Keratinocyte (primary cell): ENCODE measurements around the gene MERTK. TPM values are rescaled to one million over a fixed set of nuclear protein-coding genes. Genes with fewer than 3 reads are reported as not detected.
"Not testable (repeated sequence)": the region's sequence is repeated elsewhere in the genome, so short reads cannot be mapped to it uniquely, and the experiment has no call there.

Experiments used
- DNase-seq: peaks from one replicate; pipeline ENCODE4 v3.0.0-alpha.2; 2011; ENCODE audit warnings: low read depth, missing footprints, low spot score
- FAIRE-seq: peaks from 2 replicates; lab custom pipeline; 2011; peaks lifted over from hg19 to GRCh38; lab: Jason Lieb, UNC
- H2AFZ ChIP-seq: 2 replicates; pipeline ENCODE4 v1.6.0; 2012; ENCODE audit warnings: low read length, control low read depth, inconsistent platforms; ENCODE audit not compliant: control insufficient read depth
- H3K27ac ChIP-seq: 2 replicates; pipeline ENCODE4 v1.5.1; 2011; ENCODE audit warnings: low read length; ENCODE audit not compliant: control insufficient read depth, insufficient read depth
- H3K27me3 ChIP-seq: 3 replicates; pipeline ENCODE4 v1.6.0; 2011; ENCODE audit warnings: low read length; ENCODE audit not compliant: control insufficient read depth, insufficient read depth; ENCODE audit errors: extremely low read depth
- H3K36me3 ChIP-seq, 2 experiments: 2 replicates in 1 of 2; 3 replicates in 1 of 2; pipeline ENCODE4 v1.5.1; 2011; ENCODE audit warnings: low read length in 2 of 2, mild to moderate bottlenecking in 1 of 2; ENCODE audit not compliant: control insufficient read depth in 2 of 2, insufficient read depth in 2 of 2; ENCODE audit errors: extremely low read depth in 1 of 2
- H3K4me1 ChIP-seq: 3 replicates; pipeline ENCODE4 v1.5.1; 2011; ENCODE audit warnings: low read length; ENCODE audit not compliant: control insufficient read depth, insufficient read depth; ENCODE audit errors: extremely low read depth
- H3K4me2 ChIP-seq: 3 replicates; pipeline ENCODE4 v1.6.0; 2011; ENCODE audit warnings: low read depth, low read length; ENCODE audit not compliant: control insufficient read depth, insufficient read depth; ENCODE audit errors: extremely low read depth
- H3K4me3 ChIP-seq, 3 experiments: fragments of 200-600 bp in 1 of 3; sonication (generic) in 1 of 3; 2 replicates in 2 of 3; 3 replicates in 1 of 3; pipeline ENCODE4 v1.5.1; 2011 to 2016; ENCODE audit warnings: low read length in 3 of 3, mild to moderate bottlenecking in 3 of 3, control low read depth in 2 of 3, inconsistent platforms in 1 of 3, low read depth in 1 of 3, mixed read lengths in 1 of 3, mixed run types in 1 of 3, moderate library complexity in 1 of 3; ENCODE audit not compliant: control insufficient read depth in 2 of 3, insufficient read depth in 2 of 3; ENCODE audit errors: extremely low read depth in 1 of 3
- H3K79me2 ChIP-seq: 2 replicates; pipeline ENCODE4 v1.6.0; 2012; ENCODE audit warnings: low read length; ENCODE audit not compliant: control insufficient read depth, insufficient read depth
- H3K9ac ChIP-seq: 3 replicates; pipeline ENCODE4 v1.6.0; 2011; ENCODE audit warnings: low read length; ENCODE audit not compliant: control insufficient read depth, insufficient read depth; ENCODE audit errors: extremely low read depth
- H3K9me1 ChIP-seq: 3 replicates; pipeline ENCODE4 v1.6.0; 2011; ENCODE audit warnings: low read length; ENCODE audit not compliant: control insufficient read depth, insufficient read depth; ENCODE audit errors: extremely low read depth
- H3K9me3 ChIP-seq: 2 replicates; pipeline ENCODE4 v1.5.1; 2012; ENCODE audit warnings: low read depth, low read length; ENCODE audit not compliant: control insufficient read depth
- H4K20me1 ChIP-seq: 3 replicates; pipeline ENCODE4 v1.6.0; 2011; ENCODE audit warnings: low read length; ENCODE audit not compliant: control insufficient read depth, insufficient read depth; ENCODE audit errors: extremely low read depth
- dilution Hi-C: fragments of 300-500 bp; cut with MboI; formaldehyde crosslinking; loops from one replicate; pipeline ENCODE4 v1.7.0; 2020; ENCODE audit warnings: low sequenced_read_pairs; ENCODE audit not compliant: extremely low pct_ligation_motif_present
- polyA plus RNA-seq, 5 experiments: library from polyadenylated mRNA; depleted of rRNA in 3 of 5; stranded (reverse) in 3 of 5; stranded (forward) in 1 of 5; unstranded in 1 of 5; fragments of >200 nt; gene quantifications; 1 replicate in 1 of 5; 2 replicates in 3 of 5; 3 replicates in 1 of 5; pipeline versions ENCODE4 v1.2.1 to v1.2.3, GENCODE V29; 2011 to 2012; ENCODE audit warnings: missing spikeins in 2 of 5, low read depth in 1 of 5, low replicate concordance in 1 of 5

MERTK gene
- polyA plus RNA-seq, 1 donor (not counting 4 experiments of a cell fraction or from before 2014, with no cell fraction given), result 0.14 TPM

DNA sequence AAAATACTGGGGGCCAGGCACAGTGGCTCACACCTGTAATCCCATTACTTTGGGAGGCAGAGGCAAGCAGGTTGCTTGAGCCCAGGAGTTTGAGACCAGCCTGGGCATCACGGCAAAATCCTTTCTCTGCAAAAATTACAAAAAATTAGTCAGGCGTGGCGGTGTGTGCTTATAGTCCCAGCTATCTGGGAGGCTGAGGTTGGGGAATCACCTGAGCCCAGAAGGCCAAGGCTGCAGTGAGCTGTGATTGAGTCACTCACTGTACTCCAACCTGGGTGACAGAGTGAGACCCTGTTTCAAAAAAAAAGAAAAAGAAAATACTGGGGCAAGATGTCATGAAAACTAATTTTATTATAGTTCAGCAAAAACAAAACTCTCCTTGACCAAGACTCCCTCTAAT, 38.4 kb upstream of the MERTK start:
- H3K27ac ChIP-seq, H3K9me1 ChIP-seq, H3K27me3 ChIP-seq, H3K9ac ChIP-seq, H3K4me3 ChIP-seq, FAIRE-seq, H3K9me3 ChIP-seq, H3K36me3 ChIP-seq, H3K79me2 ChIP-seq, DNase-seq, dilution Hi-C loops, H3K4me2 ChIP-seq, H4K20me1 ChIP-seq, H2AFZ ChIP-seq, H3K4me1 ChIP-seq: not testable (repeated sequence)

DNA sequence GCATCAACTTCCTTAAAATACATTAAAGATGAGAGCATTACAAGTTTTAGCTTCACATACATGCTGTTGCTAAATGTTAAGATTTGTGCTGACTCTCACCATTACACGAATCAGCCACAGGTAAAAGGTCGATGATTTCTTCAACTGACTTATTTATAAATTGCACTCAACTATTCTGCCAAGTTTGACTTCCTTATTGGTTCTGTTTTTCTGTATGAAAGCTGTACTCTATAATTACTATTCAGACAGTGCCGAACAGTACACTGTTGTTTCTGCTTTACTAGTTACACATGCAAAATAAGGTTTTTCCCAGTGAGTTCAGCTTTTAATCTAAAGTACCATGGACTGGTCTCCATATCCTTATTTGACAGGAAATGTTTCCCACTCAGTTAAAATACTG, 33.3 kb upstream of the MERTK start:
- DNase-seq, H3K4me3 ChIP-seq, H3K79me2 ChIP-seq, H4K20me1 ChIP-seq, H3K27me3 ChIP-seq, H3K9me1 ChIP-seq, H3K36me3 ChIP-seq, H3K27ac ChIP-seq, H3K9ac ChIP-seq, H3K4me1 ChIP-seq, H2AFZ ChIP-seq, dilution Hi-C loops, H3K4me2 ChIP-seq, FAIRE-seq, H3K9me3 ChIP-seq: not testable (repeated sequence)

DNA sequence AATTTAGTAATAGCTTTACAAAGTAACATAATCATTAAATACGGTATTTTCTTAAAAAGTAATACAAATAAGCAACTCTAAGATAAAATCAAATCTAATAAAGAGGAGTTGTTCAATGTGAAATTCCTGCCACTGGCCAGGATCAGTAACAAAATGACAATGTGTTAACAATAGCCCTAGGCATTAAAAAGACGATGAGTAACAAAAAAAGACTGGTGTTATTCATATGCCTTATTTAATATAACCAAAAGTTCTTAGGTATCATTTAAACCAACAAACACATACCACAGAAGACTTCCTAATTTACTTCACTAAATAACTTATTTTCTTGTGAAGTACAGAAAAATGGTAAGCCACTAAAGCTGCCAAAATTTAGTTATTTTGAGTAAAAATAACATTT, 25.6 kb upstream of the MERTK start:
- H3K9me3 ChIP-seq, H3K9ac ChIP-seq, H3K4me1 ChIP-seq, H3K36me3 ChIP-seq, H4K20me1 ChIP-seq, dilution Hi-C loops, DNase-seq, H2AFZ ChIP-seq, H3K4me3 ChIP-seq, H3K27ac ChIP-seq, H3K9me1 ChIP-seq, FAIRE-seq, H3K79me2 ChIP-seq, H3K4me2 ChIP-seq, H3K27me3 ChIP-seq: not testable (repeated sequence)
